Measurements from ENCODE around the gene PTPRN2.

Gene PTPRN2

DNA sequence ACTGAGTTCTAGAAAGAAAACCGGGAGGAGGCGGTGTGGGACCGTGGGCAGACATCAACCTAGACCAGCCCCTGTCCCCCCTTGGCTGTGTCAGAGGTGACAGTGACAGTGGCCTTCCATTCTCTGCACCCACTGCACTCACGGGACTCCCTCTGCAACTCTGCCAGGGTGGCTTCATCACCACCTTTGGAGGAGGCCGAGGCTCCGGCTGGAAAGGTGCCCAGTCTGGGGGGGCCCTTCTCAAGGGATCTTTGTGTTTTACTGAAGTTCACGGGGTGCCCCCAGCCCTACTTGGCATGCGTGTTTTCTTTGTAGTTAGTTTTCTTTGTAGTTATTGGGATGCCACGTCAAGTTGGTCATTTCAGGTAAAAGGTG lies 833.2 kb downstream of the PTPRN2 start:
- H3K27ac ChIP-seq = no peak overlapping the region
- TF ChIP-seq, protein P1, sequence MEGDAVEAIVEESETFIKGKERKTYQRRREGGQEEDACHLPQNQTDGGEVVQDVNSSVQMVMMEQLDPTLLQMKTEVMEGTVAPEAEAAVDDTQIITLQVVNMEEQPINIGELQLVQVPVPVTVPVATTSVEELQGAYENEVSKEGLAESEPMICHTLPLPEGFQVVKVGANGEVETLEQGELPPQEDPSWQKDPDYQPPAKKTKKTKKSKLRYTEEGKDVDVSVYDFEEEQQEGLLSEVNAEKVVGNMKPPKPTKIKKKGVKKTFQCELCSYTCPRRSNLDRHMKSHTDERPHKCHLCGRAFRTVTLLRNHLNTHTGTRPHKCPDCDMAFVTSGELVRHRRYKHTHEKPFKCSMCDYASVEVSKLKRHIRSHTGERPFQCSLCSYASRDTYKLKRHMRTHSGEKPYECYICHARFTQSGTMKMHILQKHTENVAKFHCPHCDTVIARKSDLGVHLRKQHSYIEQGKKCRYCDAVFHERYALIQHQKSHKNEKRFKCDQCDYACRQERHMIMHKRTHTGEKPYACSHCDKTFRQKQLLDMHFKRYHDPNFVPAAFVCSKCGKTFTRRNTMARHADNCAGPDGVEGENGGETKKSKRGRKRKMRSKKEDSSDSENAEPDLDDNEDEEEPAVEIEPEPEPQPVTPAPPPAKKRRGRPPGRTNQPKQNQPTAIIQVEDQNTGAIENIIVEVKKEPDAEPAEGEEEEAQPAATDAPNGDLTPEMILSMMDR (IDR thresholded peaks at IDR 0.05) = no peak
- TF ChIP-seq ZFX (IDR thresholded peaks at IDR 0.05; ENCODE audit: borderline replicate concordance) = no peak

DNA sequence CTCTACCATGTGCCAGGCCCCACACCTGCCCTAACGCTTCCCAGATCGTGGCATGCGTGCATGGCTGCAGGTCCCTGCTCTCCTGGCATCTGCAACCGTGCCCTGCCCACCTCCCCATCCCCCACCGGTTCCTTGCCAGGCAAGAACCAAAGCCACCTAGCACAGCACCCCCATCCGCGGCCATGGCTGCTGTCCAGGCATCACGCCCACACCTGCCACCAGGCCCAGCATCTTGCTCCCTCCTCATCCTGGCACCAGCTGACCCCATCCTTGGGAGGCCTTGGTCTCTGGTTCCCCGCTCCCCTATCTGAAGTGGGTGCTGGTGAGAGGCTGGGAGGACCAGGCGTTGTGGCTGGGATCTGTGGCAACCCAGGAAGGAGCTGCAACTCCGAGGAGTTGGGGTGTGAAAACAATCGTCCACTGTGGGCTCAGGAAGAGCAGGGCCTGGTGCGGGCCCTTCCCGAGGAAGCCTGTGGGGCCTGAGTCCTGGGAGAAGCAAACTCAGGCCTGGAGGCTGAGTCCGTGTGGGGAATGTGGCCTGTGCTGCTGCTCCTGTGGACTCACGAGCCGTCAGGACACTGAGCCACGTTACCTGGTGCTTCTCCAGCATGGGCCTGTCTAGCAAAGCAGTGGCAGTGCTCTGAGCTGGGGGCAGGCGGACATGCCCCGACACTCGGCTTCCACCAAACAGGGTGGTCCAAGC lies 833.8 kb downstream of the PTPRN2 start:
- no peak for TF ChIP-seq ZFX (IDR thresholded peaks at IDR 0.05; ENCODE audit: borderline replicate concordance)
- TF ChIP-seq, protein P1 (IDR thresholded peaks at IDR 0.05) = no peak

DNA sequence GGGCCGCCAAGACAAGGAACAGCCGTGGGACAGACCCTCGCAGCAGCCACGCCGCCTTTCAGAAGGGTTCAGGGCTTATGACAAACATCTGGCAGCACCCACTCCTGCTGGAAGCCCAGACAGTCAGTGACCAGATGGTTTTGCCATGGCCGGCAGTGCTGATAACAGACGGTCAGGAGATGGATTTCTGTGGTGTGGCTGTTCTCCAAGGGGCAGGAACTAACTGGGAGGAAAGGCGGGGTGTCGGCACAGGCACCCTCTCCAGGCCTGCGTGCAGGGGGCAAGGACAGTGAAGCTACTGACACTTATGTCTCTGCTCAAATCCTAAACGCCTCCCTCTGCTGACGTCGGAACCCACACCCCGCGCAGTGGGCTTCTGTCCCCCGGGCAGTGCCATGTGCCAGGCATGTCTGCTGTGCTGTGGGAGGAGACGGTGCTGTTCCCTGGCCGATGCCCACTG lies 834.8 kb downstream of the PTPRN2 start:
- TF ChIP-seq, protein P1 (IDR thresholded peaks at IDR 0.05) = no peak
- TF ChIP-seq ZFX (IDR thresholded peaks at IDR 0.05; ENCODE audit: borderline replicate concordance) = no peak
- no peak overlapping the region for H3K27ac ChIP-seq

More for the DNA sequence above, 833.8 kb downstream of the PTPRN2 start:
- no peak overlapping the region for H3K27ac ChIP-seq

DNA sequence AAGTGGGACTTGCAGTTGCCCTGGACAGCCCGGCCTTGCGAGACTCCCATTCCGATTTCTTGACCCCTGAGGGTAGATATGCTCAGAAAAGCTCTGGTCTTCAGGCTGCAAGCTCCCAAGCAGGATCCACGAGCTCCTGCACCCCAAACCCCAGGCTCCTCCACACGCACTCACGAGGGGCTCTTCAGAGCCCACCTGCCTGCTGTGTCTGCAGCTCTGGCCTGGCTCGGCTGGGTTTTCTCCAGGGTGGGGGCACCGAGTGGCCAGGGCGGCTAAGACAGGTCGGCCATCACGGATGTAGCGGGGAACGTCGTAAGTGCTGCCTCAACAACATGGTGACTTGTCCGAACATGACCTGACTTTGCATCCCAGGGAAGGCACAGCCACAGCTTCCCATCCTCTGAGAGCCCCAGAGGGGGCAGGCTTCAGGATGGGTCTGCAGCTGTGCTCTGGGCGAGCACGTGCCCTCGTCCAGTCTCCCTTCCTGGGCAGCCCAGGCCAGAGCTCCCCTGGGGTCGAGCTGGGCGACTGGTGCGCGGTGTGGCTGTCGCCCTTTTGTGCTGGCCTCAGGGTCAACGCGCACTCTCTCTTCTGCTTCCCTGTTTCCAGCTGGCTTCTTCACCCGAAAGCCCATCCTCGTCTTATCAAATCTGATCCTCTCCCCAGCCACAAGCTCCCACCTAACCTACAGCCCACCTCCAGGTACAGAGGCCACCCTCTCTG lies 835.5 kb downstream of the PTPRN2 start:
- no peak overlapping the region for H3K27ac ChIP-seq
- TF ChIP-seq ZFX (IDR thresholded peaks at IDR 0.05; ENCODE audit: borderline replicate concordance) = no peak
- TF ChIP-seq, protein P1 (IDR thresholded peaks at IDR 0.05) = no peak

DNA sequence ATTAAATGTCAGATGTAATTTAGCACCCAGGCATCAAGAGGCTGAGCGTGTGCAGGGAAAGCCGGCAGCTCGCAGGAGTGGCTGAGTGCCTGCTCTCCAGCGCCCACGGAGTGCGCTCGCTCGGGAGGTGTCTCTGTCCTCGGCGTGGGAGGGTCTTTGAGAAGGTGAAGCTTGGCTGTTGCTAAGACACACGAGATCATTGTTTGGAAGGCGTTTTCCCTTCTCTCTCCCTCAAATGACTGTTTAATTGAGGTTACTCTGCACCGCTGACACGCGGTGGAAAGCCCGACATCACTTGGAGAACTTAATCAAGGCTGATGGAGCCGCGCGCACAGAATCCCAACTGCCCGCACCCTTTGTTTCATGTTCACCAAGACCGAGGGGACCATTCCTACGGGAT lies 836.2 kb downstream of the PTPRN2 start:
- no peak overlapping the region for H3K27ac ChIP-seq
- TF ChIP-seq, protein P1 (IDR thresholded peaks at IDR 0.05) = no peak
- no peak for TF ChIP-seq ZFX (IDR thresholded peaks at IDR 0.05; ENCODE audit: borderline replicate concordance)

DNA sequence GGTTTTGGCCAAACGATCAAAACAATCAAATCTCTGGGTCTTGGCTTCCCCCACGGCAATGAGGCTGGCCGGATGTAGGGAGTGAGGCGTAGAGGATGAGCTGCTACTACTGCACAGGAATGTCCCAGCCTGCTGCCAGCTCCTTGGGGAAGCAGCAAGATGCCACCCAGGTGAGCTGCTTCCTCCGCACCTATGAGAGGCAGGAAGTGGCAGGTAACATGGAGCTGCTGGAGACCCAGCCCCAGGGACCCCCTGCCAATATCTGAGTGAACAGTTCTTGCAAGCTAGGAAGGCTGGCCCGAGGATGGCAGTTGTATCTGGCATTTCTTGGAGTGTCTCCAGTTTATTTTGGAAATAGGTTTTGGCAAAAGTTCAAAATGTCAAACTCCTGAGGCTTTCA lies 837.3 kb downstream of the PTPRN2 start:
- no peak for TF ChIP-seq ZFX (IDR thresholded peaks at IDR 0.05; ENCODE audit: borderline replicate concordance)
- TF ChIP-seq, protein P1 (IDR thresholded peaks at IDR 0.05) = no peak
- H3K27ac ChIP-seq = no peak overlapping the region
